Measurements from ENCODE around the gene C10orf143.
"Not testable (repeated sequence)": the region's sequence is repeated elsewhere in the genome, so short reads cannot be mapped to it uniquely, and the experiment has no call there.

The C10orf143 gene

GRCh38 chr10:130108934-130109604, 1.6 kb downstream of the C10orf143 start:
- H3K4me2 ChIP-seq (ENCODE audit: low read length): peak overlapping the region; percentile 85
- H2AFZ ChIP-seq (ENCODE audit: low read length): no peak overlapping the region
- peak overlapping the region; percentile 31 for H3K27ac ChIP-seq (ENCODE audit: low read depth, low read length, poor library complexity, severe bottlenecking)
- H4K20me1 ChIP-seq (ENCODE audit: insufficient read depth, low read length): no peaks in the 10 kb centered on the region
- H3K36me3 ChIP-seq (ENCODE audit: insufficient read depth, low read length): no peaks in the 10 kb centered on the region; the same call in 1 of the 2 replicates
- H3K79me2 ChIP-seq (ENCODE audit: insufficient read depth, low read length): no peaks in the 10 kb centered on the region; the same call in 1 of the 2 replicates
- H3F3A ChIP-seq (ENCODE audit: insufficient read depth, low read length): no peaks in the 10 kb centered on the region
- H3K9me3 ChIP-seq (ENCODE audit: low read length): no peaks in the 10 kb centered on the region
- no peaks in the 10 kb centered on the region for H3K27me3 ChIP-seq (ENCODE audit: insufficient read depth, low read length)
- H3K9ac ChIP-seq (ENCODE audit: low read length): peak overlapping the region; percentile 89
- TF ChIP-seq, protein P1, sequence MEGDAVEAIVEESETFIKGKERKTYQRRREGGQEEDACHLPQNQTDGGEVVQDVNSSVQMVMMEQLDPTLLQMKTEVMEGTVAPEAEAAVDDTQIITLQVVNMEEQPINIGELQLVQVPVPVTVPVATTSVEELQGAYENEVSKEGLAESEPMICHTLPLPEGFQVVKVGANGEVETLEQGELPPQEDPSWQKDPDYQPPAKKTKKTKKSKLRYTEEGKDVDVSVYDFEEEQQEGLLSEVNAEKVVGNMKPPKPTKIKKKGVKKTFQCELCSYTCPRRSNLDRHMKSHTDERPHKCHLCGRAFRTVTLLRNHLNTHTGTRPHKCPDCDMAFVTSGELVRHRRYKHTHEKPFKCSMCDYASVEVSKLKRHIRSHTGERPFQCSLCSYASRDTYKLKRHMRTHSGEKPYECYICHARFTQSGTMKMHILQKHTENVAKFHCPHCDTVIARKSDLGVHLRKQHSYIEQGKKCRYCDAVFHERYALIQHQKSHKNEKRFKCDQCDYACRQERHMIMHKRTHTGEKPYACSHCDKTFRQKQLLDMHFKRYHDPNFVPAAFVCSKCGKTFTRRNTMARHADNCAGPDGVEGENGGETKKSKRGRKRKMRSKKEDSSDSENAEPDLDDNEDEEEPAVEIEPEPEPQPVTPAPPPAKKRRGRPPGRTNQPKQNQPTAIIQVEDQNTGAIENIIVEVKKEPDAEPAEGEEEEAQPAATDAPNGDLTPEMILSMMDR (IDR thresholded peaks at IDR 0.05; ENCODE audit: low read length): no peak
- no peak for TF ChIP-seq EZH2 (IDR thresholded peaks at IDR 0.05; ENCODE audit: borderline replicate concordance, low read length)
- no peaks in the 10 kb centered on the region for H3K9me2 ChIP-seq (ENCODE audit: low read depth, low read length)
- H3K4me3 ChIP-seq (ENCODE audit: low read depth, low read length, poor library complexity, severe bottlenecking): peak overlapping the region; percentile 79
- H3K4me1 ChIP-seq (ENCODE audit: insufficient read depth, low read length, severe bottlenecking): peaks cover 29% of the 10 kb centered on the region

DNA sequence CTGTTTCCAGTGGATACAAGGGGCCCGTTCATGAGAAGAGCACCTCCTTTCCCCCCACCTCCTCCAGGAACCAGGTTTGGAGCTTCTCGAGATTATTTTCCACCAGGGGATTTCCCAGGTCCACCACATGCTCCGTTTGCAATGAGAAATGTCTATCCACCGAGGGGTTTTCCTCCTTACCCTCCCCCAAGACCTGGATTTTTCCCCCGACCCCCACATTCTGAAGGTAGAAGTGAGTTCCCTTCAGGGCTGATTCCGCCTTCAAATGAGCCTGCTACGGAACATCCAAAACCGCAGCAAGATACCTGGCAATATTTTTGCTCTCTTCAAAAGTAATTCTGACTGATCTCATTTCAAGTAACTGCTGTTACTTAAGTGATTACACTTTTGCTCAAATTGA, 2.5 kb downstream of the C10orf143 start:
- H4K20me1 ChIP-seq (ENCODE audit: insufficient read depth, low read length): not testable (repeated sequence)

DNA sequence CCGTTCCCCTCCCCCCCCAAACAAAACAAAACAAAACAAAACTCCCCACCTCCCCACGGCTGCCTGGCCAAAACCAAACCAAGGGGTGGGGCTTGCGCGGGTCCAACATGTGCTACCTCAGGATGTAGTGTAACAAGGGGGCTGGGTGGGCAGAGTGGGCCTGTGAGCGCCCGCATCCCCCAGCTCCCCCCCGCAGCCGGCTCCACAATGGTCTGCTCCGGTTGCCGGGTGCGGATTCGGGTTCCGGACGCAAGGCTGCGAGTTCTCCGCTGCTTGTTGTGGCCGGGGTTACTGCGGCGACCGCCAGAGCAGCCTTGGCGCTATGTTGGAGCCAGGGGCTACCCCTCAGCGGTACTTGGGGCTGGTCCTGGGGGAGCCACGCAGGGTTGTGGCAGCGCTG, 4.9 kb downstream of the C10orf143 start:
- H3K9me2 ChIP-seq (ENCODE audit: low read depth, low read length): no peaks in the 10 kb centered on the region
- no peak overlapping the region for H3K9ac ChIP-seq (ENCODE audit: low read length)
- H3K4me3 ChIP-seq (ENCODE audit: low read depth, low read length, poor library complexity, severe bottlenecking): no peak overlapping the region
- no peak overlapping the region for H3K27ac ChIP-seq (ENCODE audit: low read depth, low read length, poor library complexity, severe bottlenecking)
- no peaks in the 10 kb centered on the region for H4K20me1 ChIP-seq (ENCODE audit: insufficient read depth, low read length)
- no peak overlapping the region for H2AFZ ChIP-seq (ENCODE audit: low read length)
- no peaks in the 10 kb centered on the region for H3F3A ChIP-seq (ENCODE audit: insufficient read depth, low read length)
- TF ChIP-seq, protein P1 (IDR thresholded peaks at IDR 0.05; ENCODE audit: low read length): no peak
- TF ChIP-seq EZH2 (IDR thresholded peaks at IDR 0.05; ENCODE audit: borderline replicate concordance, low read length): no peak
- no peaks in the 10 kb centered on the region; the same call in 1 of the 2 replicates for H3K36me3 ChIP-seq (ENCODE audit: insufficient read depth, low read length)
- no peaks in the 10 kb centered on the region; the same call in 1 of the 2 replicates for H3K79me2 ChIP-seq (ENCODE audit: insufficient read depth, low read length)
- no peaks in the 10 kb centered on the region for H3K27me3 ChIP-seq (ENCODE audit: insufficient read depth, low read length)
- H3K4me1 ChIP-seq (ENCODE audit: insufficient read depth, low read length, severe bottlenecking): peaks cover 22% of the 10 kb centered on the region
- no peaks in the 10 kb centered on the region for H3K9me3 ChIP-seq (ENCODE audit: low read length)
- no peak overlapping the region for H3K4me2 ChIP-seq (ENCODE audit: low read length)

More for the DNA sequence above, 2.5 kb downstream of the C10orf143 start:
- not testable (repeated sequence) for H3K36me3 ChIP-seq (ENCODE audit: insufficient read depth, low read length); H3K9me3 ChIP-seq (ENCODE audit: low read length); H3K27ac ChIP-seq (ENCODE audit: low read depth, low read length, poor library complexity, severe bottlenecking); H3K27me3 ChIP-seq (ENCODE audit: insufficient read depth, low read length); H3K4me3 ChIP-seq (ENCODE audit: low read depth, low read length, poor library complexity, severe bottlenecking); H2AFZ ChIP-seq (ENCODE audit: low read length); H3F3A ChIP-seq (ENCODE audit: insufficient read depth, low read length); H3K9me2 ChIP-seq (ENCODE audit: low read depth, low read length); H3K9ac ChIP-seq (ENCODE audit: low read length); H3K79me2 ChIP-seq (ENCODE audit: insufficient read depth, low read length)
- Histone ChIP-seq H3K4me1 (ENCODE audit: insufficient read depth, low read length, severe bottlenecking) (peaks cover 29% of the 10 kb centered on the region), H3K4me2 (ENCODE audit: low read length) (peak overlapping the region; percentile 36)

GRCh38 chr10:130099344-130099743, 11.3 kb downstream of the C10orf143 start:
- no peak overlapping the region for H3K27ac ChIP-seq (ENCODE audit: low read depth, low read length, poor library complexity, severe bottlenecking)
- no peak overlapping the region for H2AFZ ChIP-seq (ENCODE audit: low read length)
- H3K79me2 ChIP-seq (ENCODE audit: insufficient read depth, low read length): no peaks in the 10 kb centered on the region
- H3K36me3 ChIP-seq (ENCODE audit: insufficient read depth, low read length): no peaks in the 10 kb centered on the region; the same call in 1 of the 2 replicates
- H3K9me2 ChIP-seq (ENCODE audit: low read depth, low read length): no peaks in the 10 kb centered on the region
- H3K4me3 ChIP-seq (ENCODE audit: low read depth, low read length, poor library complexity, severe bottlenecking): no peak overlapping the region
- H3K9me3 ChIP-seq (ENCODE audit: low read length): peaks cover 2% of the 10 kb centered on the region; the same call in 1 of the 2 replicates
- TF ChIP-seq, protein P1 (IDR thresholded peaks at IDR 0.05; ENCODE audit: low read length): no peak
- no peak for TF ChIP-seq EZH2 (IDR thresholded peaks at IDR 0.05; ENCODE audit: borderline replicate concordance, low read length)
- no peak overlapping the region for H3K9ac ChIP-seq (ENCODE audit: low read length)
- H3K4me2 ChIP-seq (ENCODE audit: low read length): no peak overlapping the region
- H3K4me1 ChIP-seq (ENCODE audit: insufficient read depth, low read length, severe bottlenecking): no peaks in the 10 kb centered on the region
- no peaks in the 10 kb centered on the region for H3F3A ChIP-seq (ENCODE audit: insufficient read depth, low read length)
- H4K20me1 ChIP-seq (ENCODE audit: insufficient read depth, low read length): no peaks in the 10 kb centered on the region
- H3K27me3 ChIP-seq (ENCODE audit: insufficient read depth, low read length): no peaks in the 10 kb centered on the region

- H3K9ac ChIP-seq (ENCODE audit: low read length); H4K20me1 ChIP-seq (ENCODE audit: insufficient read depth, low read length); H3F3A ChIP-seq (ENCODE audit: insufficient read depth, low read length); H3K9me2 ChIP-seq (ENCODE audit: low read depth, low read length); H3K4me3 ChIP-seq (ENCODE audit: low read depth, low read length, poor library complexity, severe bottlenecking); H3K4me1 ChIP-seq (ENCODE audit: insufficient read depth, low read length, severe bottlenecking); H3K27ac ChIP-seq (ENCODE audit: low read depth, low read length, poor library complexity, severe bottlenecking); H3K4me2 ChIP-seq (ENCODE audit: low read length); H3K36me3 ChIP-seq (ENCODE audit: insufficient read depth, low read length); H3K27me3 ChIP-seq (ENCODE audit: insufficient read depth, low read length); H2AFZ ChIP-seq (ENCODE audit: low read length); H3K79me2 ChIP-seq (ENCODE audit: insufficient read depth, low read length); H3K9me3 ChIP-seq (ENCODE audit: low read length): not testable (repeated sequence)
Observed at GRCh38 chr10:130090565-130090964, 20.1 kb downstream of the C10orf143 start.
